ENCODE measurements around the gene CGAS. TPM values are rescaled to one million over a fixed set of nuclear protein-coding genes. Genes with fewer than 3 reads are reported as not detected.

Gene CGAS
- total RNA-seq, 1 donor from 2014 or later = 1.7 TPM

DNA sequence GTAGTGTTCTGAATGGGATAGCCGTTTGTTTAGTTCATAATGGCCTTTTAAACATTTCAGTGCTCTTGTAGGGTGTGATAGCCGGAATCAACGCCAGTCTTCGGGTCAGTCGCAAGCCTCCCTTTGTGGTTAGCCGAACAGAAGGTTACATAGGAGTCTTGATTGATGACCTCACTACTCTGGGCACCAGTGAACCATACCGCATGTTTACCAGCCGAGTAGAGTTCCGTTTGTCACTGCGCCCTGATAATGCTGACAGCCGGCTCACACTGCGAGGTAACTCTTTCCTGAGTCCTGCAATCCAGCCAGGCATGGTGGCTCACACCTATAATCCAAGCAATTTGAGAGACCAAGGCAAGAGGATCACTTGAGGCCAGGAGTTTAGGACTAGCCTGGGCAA is 29.9 kb upstream of the CGAS start:
- no peak overlapping the region for H3K27ac Mint-ChIP-seq (ENCODE audit: unreplicated experiment)
- no peaks in the 10 kb centered on the region for H3K9me3 Mint-ChIP-seq (ENCODE audit: low read depth)
- H3K4me3 Mint-ChIP-seq (ENCODE audit: unreplicated experiment) = no peak overlapping the region
- H3K4me1 Mint-ChIP-seq (ENCODE audit: low read depth) = no peaks in the 10 kb centered on the region
- peak; percentile 14 for DNase-seq (ENCODE audit: low spot score)
- H3K36me3 Mint-ChIP-seq (ENCODE audit: low read depth) = peaks cover 24% of the 10 kb centered on the region
- no peak for TF ChIP-seq CTCF (IDR thresholded peaks at IDR 0.05)
- H3K27me3 Mint-ChIP-seq (ENCODE audit: low read depth) = no peaks in the 10 kb centered on the region

- DNase-seq (ENCODE audit: low spot score) = peak; percentile 32
- no peak overlapping the region for H3K27ac Mint-ChIP-seq (ENCODE audit: unreplicated experiment)
- no peaks in the 10 kb centered on the region for H3K9me3 Mint-ChIP-seq (ENCODE audit: low read depth)
- no peaks in the 10 kb centered on the region for H3K27me3 Mint-ChIP-seq (ENCODE audit: low read depth)
- H3K36me3 Mint-ChIP-seq (ENCODE audit: low read depth) = peaks cover 17% of the 10 kb centered on the region
- no peak overlapping the region for H3K4me3 Mint-ChIP-seq (ENCODE audit: unreplicated experiment)
- no peaks in the 10 kb centered on the region for H3K4me1 Mint-ChIP-seq (ENCODE audit: low read depth)
- no peak for TF ChIP-seq CTCF (IDR thresholded peaks at IDR 0.05)
These were observed 25.3 kb upstream of the CGAS start for GRCh38 chr6:73477407-73477806.

- TF ChIP-seq CTCF (IDR thresholded peaks at IDR 0.05) = no peak
- no peak for DNase-seq (ENCODE audit: low spot score)
- H3K4me1 Mint-ChIP-seq (ENCODE audit: low read depth) = no peaks in the 10 kb centered on the region
- H3K4me3 Mint-ChIP-seq (ENCODE audit: unreplicated experiment) = no peak overlapping the region
- no peaks in the 10 kb centered on the region for H3K27me3 Mint-ChIP-seq (ENCODE audit: low read depth)
- peaks cover 17% of the 10 kb centered on the region for H3K36me3 Mint-ChIP-seq (ENCODE audit: low read depth)
- no peaks in the 10 kb centered on the region for H3K9me3 Mint-ChIP-seq (ENCODE audit: low read depth)
- H3K27ac Mint-ChIP-seq (ENCODE audit: unreplicated experiment) = no peak overlapping the region
These were observed 24.6 kb upstream of the CGAS start for GRCh38 chr6:73476723-73477122.

- no peak for DNase-seq (ENCODE audit: low spot score)
- Mint-ChIP-seq H3K36me3 (ENCODE audit: low read depth) (peaks cover 24% of the 10 kb centered on the region), H3K4me1 (ENCODE audit: low read depth) (no peaks in the 10 kb centered on the region), H3K9me3 (ENCODE audit: low read depth) (no peaks in the 10 kb centered on the region), H3K4me3 (ENCODE audit: unreplicated experiment) (no peak overlapping the region), H3K27ac (ENCODE audit: unreplicated experiment) (no peak overlapping the region), H3K27me3 (ENCODE audit: low read depth) (no peaks in the 10 kb centered on the region)
- TF ChIP-seq CTCF (IDR thresholded peaks at IDR 0.05) = no peak
These were observed 19.7 kb upstream of the CGAS start for GRCh38 chr6:73471686-73472290.

DNA sequence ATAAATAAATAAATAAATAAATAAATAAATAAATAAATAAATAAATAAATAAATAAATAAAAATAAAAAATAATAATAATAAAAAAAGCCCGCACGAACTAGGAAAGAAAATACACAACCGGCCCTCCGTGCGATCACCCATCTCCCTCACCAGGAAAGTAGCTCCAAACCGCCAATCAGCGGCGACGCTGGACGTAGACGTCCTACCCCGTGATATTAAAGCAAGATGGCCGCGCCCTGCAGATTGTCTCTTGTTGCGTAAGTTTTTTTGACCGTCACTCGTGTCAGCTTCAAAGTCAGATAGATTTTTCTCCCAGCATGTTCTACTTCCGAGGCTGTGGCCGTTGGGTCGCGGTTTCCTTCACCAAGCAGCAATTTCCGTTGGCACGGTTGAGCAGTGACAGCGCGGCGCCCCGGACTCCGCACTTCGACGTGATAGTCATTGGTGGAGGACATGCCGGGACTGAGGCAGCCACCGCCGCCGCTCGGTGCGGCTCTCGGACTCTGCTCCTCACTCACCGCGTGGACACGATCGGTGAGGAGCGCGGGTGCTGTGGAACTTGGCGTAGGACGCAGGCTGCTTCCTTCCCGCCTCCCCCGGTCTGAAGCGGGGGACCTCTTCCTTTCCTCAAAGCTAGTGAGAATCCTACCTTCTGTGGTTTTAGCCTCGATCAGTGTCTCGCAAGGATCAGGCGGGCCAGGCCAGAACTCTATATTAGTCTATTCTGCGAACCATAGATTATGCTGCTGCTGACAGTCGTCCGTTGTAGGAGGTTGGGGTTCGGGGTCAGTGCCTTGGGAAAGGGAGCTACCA is 9.6 kb upstream of the CGAS start, which contains the start of gene MTO1:
Gene MTO1 (plus strand): TSS at position 201 of the 814 bp plus-strand sequence. CDS start 118 bp downstream, at position 319.
- H3K27me3 Mint-ChIP-seq (ENCODE audit: low read depth) = no peaks in the 10 kb centered on the region
- no peak for TF ChIP-seq CTCF (IDR thresholded peaks at IDR 0.05)
- no peaks in the 10 kb centered on the region for H3K9me3 Mint-ChIP-seq (ENCODE audit: low read depth)
- DNase-seq (ENCODE audit: low spot score) = peak; percentile 94
- peak within 1 kb of the TSS; percentile 100 for H3K27ac Mint-ChIP-seq (ENCODE audit: unreplicated experiment)
- peaks cover 18% of the 10 kb centered on the region for H3K4me1 Mint-ChIP-seq (ENCODE audit: low read depth)
- peaks cover 2% of the 10 kb centered on the region for H3K36me3 Mint-ChIP-seq (ENCODE audit: low read depth)
- peak within 1 kb of the TSS; percentile 98 for H3K4me3 Mint-ChIP-seq (ENCODE audit: unreplicated experiment)
